Tibial nerve (tissue), 4 donors: ENCODE measurements around the gene FGF9.

Source experiments
- EP300 ChIP-seq, 2 donors: sonication (generic); formaldehyde crosslinking; IDR thresholded peaks; one replicate each; pipeline ENCODE4 v1.6.1; 2017; ENCODE audit warnings: antibody characterized with exemption in 2 of 2, mild to moderate bottlenecking in 1 of 2
- POLR2A ChIP-seq, 2 donors: fragments of 450-650 bp; IDR thresholded peaks; one replicate each; pipeline ENCODE4 v1.6.1; 2017; ENCODE audit warnings: antibody characterized with exemption in 2 of 2, mild to moderate bottlenecking in 2 of 2, moderate library complexity in 2 of 2
- TF ChIP-seq, protein P1 (sequence below), 5 experiments: fragments of 200-600 bp in 3 of 5; fragments of 450-650 bp in 2 of 5; sonication (generic) in 3 of 5; IDR thresholded peaks; one replicate each; pipeline ENCODE4 v1.5.1; 2016 to 2019; ENCODE audit warnings: antibody characterized with exemption in 5 of 5, mild to moderate bottlenecking in 3 of 5, moderate library complexity in 2 of 5

DNA sequence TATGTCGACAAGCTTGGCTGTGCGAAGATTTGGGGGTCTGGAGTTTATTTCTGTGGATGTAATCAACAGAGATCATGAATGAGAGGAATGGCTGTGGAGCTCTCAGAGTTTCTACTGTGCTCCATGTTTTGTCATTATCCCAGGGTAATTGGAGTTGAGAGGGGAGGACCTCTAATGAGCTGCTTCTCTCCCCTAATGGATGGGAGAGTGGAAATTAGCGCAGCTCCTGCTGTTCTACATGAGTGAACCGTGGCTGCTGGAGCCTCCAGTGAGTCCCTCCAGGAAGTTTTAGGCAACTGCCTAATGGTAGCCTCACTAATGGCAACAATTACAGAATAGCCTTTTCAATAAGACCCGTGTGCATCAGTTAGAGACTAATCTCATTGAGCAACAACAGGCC, 31.3 kb upstream of the FGF9 start:
- TF ChIP-seq EP300 (IDR thresholded peaks at IDR 0.05): no peak
- TF ChIP-seq, protein P1, sequence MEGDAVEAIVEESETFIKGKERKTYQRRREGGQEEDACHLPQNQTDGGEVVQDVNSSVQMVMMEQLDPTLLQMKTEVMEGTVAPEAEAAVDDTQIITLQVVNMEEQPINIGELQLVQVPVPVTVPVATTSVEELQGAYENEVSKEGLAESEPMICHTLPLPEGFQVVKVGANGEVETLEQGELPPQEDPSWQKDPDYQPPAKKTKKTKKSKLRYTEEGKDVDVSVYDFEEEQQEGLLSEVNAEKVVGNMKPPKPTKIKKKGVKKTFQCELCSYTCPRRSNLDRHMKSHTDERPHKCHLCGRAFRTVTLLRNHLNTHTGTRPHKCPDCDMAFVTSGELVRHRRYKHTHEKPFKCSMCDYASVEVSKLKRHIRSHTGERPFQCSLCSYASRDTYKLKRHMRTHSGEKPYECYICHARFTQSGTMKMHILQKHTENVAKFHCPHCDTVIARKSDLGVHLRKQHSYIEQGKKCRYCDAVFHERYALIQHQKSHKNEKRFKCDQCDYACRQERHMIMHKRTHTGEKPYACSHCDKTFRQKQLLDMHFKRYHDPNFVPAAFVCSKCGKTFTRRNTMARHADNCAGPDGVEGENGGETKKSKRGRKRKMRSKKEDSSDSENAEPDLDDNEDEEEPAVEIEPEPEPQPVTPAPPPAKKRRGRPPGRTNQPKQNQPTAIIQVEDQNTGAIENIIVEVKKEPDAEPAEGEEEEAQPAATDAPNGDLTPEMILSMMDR (IDR thresholded peaks at IDR 0.05): no peak
- TF ChIP-seq POLR2A (IDR thresholded peaks at IDR 0.05): no peak
